ENCODE measurements around the gene SNRPA.

GRCh38 chr19:40803170-40803856, 52.3 kb downstream of the SNRPA start:
- TF ChIP-seq CTCF (IDR thresholded peaks at IDR 0.05) (no peak), POLR2A (IDR thresholded peaks at IDR 0.05) (no peak)
